ENCODE data around the gene WFDC12.

Gene WFDC12

DNA sequence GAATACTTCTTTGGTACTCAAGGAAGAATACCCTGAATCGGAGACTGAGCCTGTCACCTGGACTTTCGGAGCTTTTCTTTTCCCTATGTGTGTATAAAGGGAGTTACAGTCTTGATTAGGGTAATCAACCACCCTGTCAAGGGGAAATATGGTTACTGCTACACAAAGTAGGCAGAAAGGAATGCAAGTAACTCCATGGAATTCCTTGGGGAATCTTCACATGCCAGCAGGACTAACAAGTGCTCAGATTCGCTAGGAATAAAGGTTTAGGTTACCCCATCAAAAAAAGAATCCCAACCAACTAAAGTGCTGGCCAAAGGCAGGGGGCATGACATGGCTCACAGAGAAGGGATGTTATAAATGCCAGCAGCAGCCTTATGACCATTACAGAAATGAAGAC is 33.8 kb downstream of the WFDC12 start:
- peaks cover 90% of the 10 kb centered on the region for H3K36me3 ChIP-seq
- no peaks in the 10 kb centered on the region for H3K27me3 ChIP-seq
- no peak overlapping the region for H3K27ac ChIP-seq
- TF ChIP-seq CTCF (IDR thresholded peaks at IDR 0.05), result no peak
- H3K4me3 ChIP-seq (ENCODE audit: low read depth in 1 of 2, low read length in 1 of 2), result no peak overlapping the region
- no peaks in the 10 kb centered on the region for H3K4me1 ChIP-seq (ENCODE audit: control insufficient read depth in 1 of 2, insufficient read depth in 1 of 2, low read depth in 1 of 2, low read length in 1 of 2)
- H3K9me3 ChIP-seq, result no peaks in the 10 kb centered on the region

- peaks cover 95% of the 10 kb centered on the region for H3K36me3 ChIP-seq
- no peak overlapping the region for H3K4me3 ChIP-seq (ENCODE audit: low read depth in 1 of 2, low read length in 1 of 2)
- no peak for TF ChIP-seq CTCF (IDR thresholded peaks at IDR 0.05)
- H3K9me3 ChIP-seq, result no peaks in the 10 kb centered on the region
- no peak overlapping the region for H3K27ac ChIP-seq
- H3K4me1 ChIP-seq (ENCODE audit: control insufficient read depth in 1 of 2, insufficient read depth in 1 of 2, low read depth in 1 of 2, low read length in 1 of 2), result no peaks in the 10 kb centered on the region
- no peaks in the 10 kb centered on the region for H3K27me3 ChIP-seq
Observed at GRCh38 chr20:45088247-45088646, 36.0 kb downstream of the WFDC12 start.

DNA sequence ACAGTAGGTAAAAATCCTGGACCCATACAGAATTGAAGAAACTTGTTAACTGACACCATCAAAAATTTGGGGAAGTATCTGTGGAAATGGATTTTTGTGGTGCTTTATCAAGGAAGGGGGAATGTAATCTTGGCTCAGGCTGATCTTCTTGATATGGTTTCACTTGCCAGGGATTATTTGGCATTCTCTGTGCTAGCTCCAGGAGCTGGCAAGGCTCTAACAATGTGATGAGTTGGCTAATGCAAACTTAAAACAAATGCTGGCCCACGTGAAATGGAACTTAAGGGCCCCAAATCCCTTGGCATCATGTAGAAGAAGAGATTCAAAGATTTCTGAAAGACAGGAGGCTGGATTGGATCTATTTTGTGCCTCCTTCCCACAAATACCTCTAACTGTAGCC is 36.5 kb downstream of the WFDC12 start:
- no peak for TF ChIP-seq CTCF (IDR thresholded peaks at IDR 0.05)
- no peaks in the 10 kb centered on the region for H3K27me3 ChIP-seq
- H3K4me3 ChIP-seq (ENCODE audit: low read depth in 1 of 2, low read length in 1 of 2), result no peak overlapping the region
- H3K9me3 ChIP-seq, result no peaks in the 10 kb centered on the region
- no peaks in the 10 kb centered on the region for H3K4me1 ChIP-seq (ENCODE audit: control insufficient read depth in 1 of 2, insufficient read depth in 1 of 2, low read depth in 1 of 2, low read length in 1 of 2)
- H3K27ac ChIP-seq, result no peak overlapping the region
- H3K36me3 ChIP-seq, result peaks cover 95% of the 10 kb centered on the region

GRCh38 chr20:45087097-45087790 is 37.0 kb downstream of the WFDC12 start:
- H3K9me3 ChIP-seq, result no peaks in the 10 kb centered on the region
- H3K4me3 ChIP-seq (ENCODE audit: low read depth in 1 of 2, low read length in 1 of 2), result no peak overlapping the region
- no peak overlapping the region for H3K27ac ChIP-seq
- TF ChIP-seq CTCF (IDR thresholded peaks at IDR 0.05), result no peak
- H3K4me1 ChIP-seq (ENCODE audit: control insufficient read depth in 1 of 2, insufficient read depth in 1 of 2, low read depth in 1 of 2, low read length in 1 of 2), result no peaks in the 10 kb centered on the region
- peaks cover 95% of the 10 kb centered on the region for H3K36me3 ChIP-seq
- H3K27me3 ChIP-seq, result no peaks in the 10 kb centered on the region

DNA sequence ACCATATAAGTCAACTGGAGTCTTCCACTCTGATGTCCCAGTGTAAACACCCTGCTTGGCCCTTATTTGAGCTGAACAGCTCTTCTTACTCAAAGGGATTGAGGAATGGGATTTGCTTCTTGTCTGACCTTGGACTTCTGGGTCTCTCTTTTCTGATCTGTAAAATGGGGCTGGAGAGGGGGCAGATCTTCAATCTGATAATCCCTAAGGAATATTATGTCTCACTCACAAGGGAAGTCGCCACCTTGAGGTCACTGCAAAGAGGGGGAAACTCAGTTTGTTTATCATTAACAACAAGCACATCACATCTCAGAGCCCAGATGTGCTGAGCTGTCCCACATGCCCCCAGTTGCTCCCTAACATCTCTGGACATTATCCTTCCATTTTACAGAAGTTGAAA is 38.4 kb downstream of the WFDC12 start:
- Histone ChIP-seq H3K27ac (no peak overlapping the region), H3K27me3 (no peaks in the 10 kb centered on the region), H3K36me3 (peaks cover 97% of the 10 kb centered on the region), H3K9me3 (no peaks in the 10 kb centered on the region), H3K4me1 (ENCODE audit: control insufficient read depth in 1 of 2, insufficient read depth in 1 of 2, low read depth in 1 of 2, low read length in 1 of 2) (no peaks in the 10 kb centered on the region), H3K4me3 (ENCODE audit: low read depth in 1 of 2, low read length in 1 of 2) (no peak overlapping the region)
- no peak for TF ChIP-seq CTCF (IDR thresholded peaks at IDR 0.05)

Data from neutrophil (primary cell).